ENCODE measurements around the gene NELL2. TPM values are rescaled to one million over a fixed set of nuclear protein-coding genes. Genes with fewer than 3 reads are reported as not detected.

The NELL2 gene
- total RNA-seq, 1 experiment from 2014 or later = 1.1 TPM

DNA sequence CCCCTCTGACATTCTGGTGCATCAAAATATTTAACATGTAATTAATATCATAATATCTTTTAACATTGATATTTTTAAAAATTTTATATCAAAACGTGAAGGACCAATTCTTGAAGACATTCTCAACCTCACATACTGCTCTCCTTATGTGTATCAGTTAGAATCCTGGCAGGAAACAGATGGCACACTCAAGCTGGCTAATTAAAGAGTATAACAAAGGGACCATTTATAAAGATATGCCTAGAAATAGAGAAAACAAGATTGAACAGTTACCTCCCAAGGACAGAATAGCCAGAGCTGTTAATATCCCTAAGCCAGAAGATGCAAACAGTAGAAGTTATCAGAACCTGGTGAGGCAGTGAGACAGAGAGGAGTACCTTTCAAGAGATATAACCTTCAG, 368.7 kb downstream of the NELL2 start:
- DNase-seq (ENCODE audit: low read depth, low spot score) (no peak), ATAC-seq (no peak)
- Histone ChIP-seq H3K36me3 (ENCODE audit: control insufficient read depth in 1 of 2, insufficient read depth in 2 of 2, low read length in 2 of 2) (no peaks in the 10 kb centered on the region), H3K9me3 (ENCODE audit: control insufficient read depth in 1 of 2, insufficient read depth in 1 of 2, low read depth in 1 of 2, low read length in 2 of 2) (no peaks in the 10 kb centered on the region), H3K4me3 (replicated peaks in 1 of 2; ENCODE audit: low read depth in 1 of 2, low read length in 2 of 2) (no peak overlapping the region), H3K27me3 (ENCODE audit: insufficient read depth, low read length) (no peaks in the 10 kb centered on the region), H3K79me2 (ENCODE audit: insufficient read depth, low read length) (no peaks in the 10 kb centered on the region), H3K9me2 (ENCODE audit: insufficient read depth) (no peaks in the 10 kb centered on the region), H2AFZ (ENCODE audit: low read depth, low read length, poor library complexity, severe bottlenecking) (no peak overlapping the region), H3K4me2 (ENCODE audit: low read length) (no peak overlapping the region), H3K9ac (ENCODE audit: low read length) (no peak overlapping the region), H3K4me1 (ENCODE audit: control insufficient read depth in 1 of 2, insufficient read depth in 2 of 2, low read length in 2 of 2) (no peaks in the 10 kb centered on the region), H4K20me1 (ENCODE audit: insufficient read depth) (no peaks in the 10 kb centered on the region), H3K27ac (ENCODE audit: low read depth, low read length) (no peak overlapping the region)
- ChIA-PET POLR2A (no interaction called here), CTCF (interaction anchor here (1.4 kb wide), 1 partner anchor 10 kb away, joined by 4 read pairs; no protein-coding TSS in a partner anchor), RAD21 (ENCODE audit: low non-redundant PET in 1 of 2, low total read pairs in 2 of 2, uncharacterized antibody in 2 of 2, unreplicated experiment in 2 of 2) (no interaction called here)
- no TSS peak for BruUV-seq (replicated peaks)
- TF ChIP-seq, protein P1, sequence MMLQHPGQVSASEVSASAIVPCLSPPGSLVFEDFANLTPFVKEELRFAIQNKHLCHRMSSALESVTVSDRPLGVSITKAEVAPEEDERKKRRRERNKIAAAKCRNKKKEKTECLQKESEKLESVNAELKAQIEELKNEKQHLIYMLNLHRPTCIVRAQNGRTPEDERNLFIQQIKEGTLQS (IDR thresholded peaks at IDR 0.05) = no peak
- TF ChIP-seq YY1 (IDR thresholded peaks at IDR 0.05; ENCODE audit: extremely low read depth, insufficient replicate concordance, low read depth, low read length) = no peak
- TF ChIP-seq, protein P2, sequence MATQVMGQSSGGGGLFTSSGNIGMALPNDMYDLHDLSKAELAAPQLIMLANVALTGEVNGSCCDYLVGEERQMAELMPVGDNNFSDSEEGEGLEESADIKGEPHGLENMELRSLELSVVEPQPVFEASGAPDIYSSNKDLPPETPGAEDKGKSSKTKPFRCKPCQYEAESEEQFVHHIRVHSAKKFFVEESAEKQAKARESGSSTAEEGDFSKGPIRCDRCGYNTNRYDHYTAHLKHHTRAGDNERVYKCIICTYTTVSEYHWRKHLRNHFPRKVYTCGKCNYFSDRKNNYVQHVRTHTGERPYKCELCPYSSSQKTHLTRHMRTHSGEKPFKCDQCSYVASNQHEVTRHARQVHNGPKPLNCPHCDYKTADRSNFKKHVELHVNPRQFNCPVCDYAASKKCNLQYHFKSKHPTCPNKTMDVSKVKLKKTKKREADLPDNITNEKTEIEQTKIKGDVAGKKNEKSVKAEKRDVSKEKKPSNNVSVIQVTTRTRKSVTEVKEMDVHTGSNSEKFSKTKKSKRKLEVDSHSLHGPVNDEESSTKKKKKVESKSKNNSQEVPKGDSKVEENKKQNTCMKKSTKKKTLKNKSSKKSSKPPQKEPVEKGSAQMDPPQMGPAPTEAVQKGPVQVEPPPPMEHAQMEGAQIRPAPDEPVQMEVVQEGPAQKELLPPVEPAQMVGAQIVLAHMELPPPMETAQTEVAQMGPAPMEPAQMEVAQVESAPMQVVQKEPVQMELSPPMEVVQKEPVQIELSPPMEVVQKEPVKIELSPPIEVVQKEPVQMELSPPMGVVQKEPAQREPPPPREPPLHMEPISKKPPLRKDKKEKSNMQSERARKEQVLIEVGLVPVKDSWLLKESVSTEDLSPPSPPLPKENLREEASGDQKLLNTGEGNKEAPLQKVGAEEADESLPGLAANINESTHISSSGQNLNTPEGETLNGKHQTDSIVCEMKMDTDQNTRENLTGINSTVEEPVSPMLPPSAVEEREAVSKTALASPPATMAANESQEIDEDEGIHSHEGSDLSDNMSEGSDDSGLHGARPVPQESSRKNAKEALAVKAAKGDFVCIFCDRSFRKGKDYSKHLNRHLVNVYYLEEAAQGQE (IDR thresholded peaks at IDR 0.05; ENCODE audit: low read depth) = no peak
- TF ChIP-seq, protein P3, sequence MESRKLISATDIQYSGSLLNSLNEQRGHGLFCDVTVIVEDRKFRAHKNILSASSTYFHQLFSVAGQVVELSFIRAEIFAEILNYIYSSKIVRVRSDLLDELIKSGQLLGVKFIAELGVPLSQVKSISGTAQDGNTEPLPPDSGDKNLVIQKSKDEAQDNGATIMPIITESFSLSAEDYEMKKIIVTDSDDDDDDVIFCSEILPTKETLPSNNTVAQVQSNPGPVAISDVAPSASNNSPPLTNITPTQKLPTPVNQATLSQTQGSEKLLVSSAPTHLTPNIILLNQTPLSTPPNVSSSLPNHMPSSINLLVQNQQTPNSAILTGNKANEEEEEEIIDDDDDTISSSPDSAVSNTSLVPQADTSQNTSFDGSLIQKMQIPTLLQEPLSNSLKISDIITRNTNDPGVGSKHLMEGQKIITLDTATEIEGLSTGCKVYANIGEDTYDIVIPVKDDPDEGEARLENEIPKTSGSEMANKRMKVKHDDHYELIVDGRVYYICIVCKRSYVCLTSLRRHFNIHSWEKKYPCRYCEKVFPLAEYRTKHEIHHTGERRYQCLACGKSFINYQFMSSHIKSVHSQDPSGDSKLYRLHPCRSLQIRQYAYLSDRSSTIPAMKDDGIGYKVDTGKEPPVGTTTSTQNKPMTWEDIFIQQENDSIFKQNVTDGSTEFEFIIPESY (IDR thresholded peaks at IDR 0.05; ENCODE audit: extremely low read depth, insufficient replicate concordance, low read length) = no peak
- intact Hi-C loops (cut with micrococcal nuclease) = no loop called here

Measured in HCT116 (cell line).